GM18517 (cell line): ENCODE data around the gene CDRT4.
"Not testable (repeated sequence)": the region's sequence is repeated elsewhere in the genome, so short reads cannot be mapped to it uniquely, and the experiment has no call there.

Source experiments
- ATAC-seq: cut with Tn5 transposase; IDR thresholded peaks from one replicate; pipeline ENCODE4 v1.9.1; 2021; ENCODE audit warnings: mild to moderate bottlenecking, moderate library complexity; ENCODE audit not compliant: unreplicated experiment

CDRT4 gene

DNA sequence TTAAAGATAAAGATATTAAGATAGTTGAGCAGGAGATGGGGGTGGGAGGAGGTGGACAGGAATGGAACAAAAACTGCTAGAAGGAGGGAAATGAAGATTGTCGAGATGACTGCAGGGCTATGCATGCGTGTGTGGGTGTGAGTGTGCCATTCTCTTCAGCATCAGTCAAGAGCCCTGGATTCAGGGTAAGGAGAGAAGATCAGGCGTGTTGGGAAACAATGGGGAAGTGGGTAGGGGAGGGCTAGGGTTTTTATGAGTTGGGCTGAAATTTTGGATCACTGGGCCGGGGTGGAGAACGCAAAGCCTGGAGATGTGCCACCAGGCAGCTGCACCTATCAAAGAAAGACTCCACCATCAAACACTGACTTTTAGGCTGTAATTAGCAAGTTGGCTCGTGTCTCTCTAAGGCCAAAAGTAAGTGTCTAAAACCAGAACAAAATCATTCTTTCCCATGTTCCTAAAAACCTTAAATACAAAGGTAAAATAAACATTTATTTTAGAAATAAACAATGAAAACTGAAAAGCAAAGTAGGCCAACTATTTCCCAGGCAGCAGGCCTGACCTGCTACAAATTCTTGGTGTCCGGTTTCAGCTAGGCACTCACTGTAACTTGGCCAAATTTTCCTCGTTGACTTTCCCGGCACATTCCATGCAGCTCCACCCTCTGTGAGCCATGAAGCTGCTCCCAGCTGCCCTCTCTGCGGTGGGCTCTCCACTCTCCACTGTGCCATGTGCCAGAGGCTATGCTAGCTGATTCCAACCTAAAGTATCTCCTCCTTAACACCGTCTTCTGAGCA is 4.2 kb downstream of the CDRT4 start:
- ATAC-seq = no peak

DNA sequence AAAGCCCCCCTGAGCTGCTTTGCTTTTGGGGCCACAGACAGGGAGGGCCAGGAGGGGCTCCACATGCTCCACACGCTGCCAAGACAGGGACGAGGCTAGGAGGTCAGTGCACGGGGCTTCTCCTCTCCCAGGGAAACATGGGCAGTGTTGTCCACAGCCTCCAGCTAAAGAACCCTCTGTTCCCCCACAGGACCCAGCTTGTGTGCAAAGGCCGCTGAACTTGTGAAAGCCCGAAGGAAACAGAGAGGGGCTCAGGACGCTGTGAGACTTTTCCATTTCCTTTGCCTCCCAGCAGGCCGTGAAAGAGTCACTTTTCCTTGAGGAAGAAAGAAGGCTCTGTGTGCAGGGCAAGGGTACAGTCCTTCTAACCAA is 9.7 kb downstream of the CDRT4 start:
- ATAC-seq = no peak

DNA sequence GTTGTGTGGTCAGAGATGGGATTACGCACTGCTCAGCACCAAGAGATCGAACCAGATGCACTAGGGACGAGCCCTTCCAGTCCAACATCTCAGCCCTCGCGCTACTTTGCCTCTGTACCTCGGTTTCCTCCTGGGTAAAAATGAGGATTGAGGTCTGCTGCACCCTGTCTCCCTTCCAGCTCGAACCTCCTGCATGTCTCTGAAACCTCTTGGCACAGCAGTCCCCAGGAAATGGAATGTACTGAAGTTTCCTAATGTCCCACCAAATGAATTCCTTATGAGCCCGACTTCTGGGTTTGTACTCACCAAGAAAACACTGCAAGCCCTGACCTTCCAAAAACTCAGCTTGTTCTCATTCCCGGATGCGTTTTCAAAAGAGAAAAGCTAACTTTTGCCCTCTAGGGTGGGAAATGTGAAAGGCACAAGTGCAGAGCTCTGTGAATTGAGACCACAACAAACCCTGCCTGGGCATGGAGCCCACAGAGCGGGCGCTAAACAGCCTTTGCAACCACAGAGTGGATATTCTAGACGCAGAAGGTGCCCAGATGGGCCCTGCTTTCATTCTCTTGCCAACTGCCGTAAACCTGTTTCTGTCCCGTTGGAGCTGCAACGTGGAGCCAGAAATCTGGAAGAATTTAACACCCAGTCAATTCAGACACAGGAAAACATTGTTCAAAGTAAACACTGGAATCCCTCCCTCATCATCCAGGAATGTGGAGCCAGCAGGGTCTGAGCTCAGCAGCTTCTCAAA is 10.3 kb downstream of the CDRT4 start:
- no peak for ATAC-seq

DNA sequence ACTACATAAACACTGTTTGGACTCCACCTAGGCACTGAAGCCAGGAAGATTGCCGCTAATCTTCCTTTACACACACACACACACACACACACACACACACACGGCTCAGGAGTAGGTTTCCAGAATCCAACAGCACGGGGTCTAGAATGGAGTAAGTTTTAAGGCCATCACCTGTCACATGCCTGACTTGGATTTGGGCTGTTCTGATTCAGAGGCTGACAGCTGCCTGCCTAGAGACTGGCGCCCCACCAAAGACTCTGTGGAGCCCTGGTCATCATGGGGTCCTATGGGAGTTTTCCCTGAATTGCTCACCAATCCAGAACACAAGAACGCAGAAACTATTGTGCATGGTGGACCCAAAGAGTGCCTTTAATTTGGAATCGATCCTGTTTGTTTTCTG is 10.9 kb downstream of the CDRT4 start:
- ATAC-seq = no peak

DNA sequence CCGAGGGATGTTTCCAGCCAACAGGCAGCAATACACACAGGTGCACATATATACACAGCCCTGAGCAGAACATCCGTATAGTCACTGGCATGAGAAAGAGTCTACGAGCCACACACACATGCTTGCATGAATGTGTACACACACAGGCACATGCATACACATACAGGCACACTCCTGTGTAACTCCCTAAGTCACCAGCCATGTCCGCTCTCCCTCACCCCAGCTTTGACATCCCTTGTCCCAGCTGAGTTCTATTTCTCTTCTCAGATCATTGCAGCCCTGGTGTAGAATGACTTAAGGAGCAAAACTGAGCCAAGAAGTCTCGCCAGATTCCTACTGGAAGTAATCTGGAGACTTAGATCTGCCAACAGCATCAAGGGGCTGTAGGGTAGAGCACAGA is 13.1 kb downstream of the CDRT4 start:
- ATAC-seq = no peak

DNA sequence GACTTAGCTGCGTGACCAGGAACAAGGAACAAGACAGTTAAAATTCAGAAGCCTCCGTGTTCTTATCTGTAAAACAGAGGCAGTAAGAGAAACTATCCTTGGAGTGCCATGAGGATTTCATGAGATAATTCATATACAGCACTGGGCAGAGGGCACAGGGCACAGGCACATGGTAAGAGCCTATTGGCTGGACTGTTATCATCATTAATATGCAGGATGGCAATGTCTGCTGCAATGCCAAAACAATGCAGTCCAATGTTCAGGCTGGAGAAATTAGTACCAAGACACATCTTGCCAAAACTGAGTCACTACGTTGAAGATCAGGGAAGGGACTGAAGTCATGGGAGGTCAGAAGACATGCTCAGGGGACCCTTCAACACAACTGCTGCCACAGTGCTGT is 13.6 kb downstream of the CDRT4 start:
- no peak for ATAC-seq

DNA sequence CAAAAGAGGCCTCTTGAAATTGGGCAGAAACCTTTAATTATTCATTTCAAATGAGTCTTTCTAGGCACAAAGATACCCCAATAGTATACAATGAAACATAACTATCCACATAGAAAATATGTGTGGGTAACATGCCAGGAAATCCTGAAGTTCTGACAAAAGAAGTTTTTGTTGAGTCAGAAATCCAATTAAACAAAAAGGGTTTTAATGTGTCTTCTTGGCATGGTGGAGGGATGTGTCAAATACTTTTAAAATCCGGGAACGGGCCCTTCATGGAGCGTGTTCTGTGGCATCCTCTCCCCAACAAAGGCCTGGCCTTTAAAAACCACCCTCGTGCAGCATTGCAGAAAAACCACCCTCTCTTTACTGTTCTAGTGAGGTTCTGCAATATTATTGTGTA is 14.2 kb downstream of the CDRT4 start:
- no peak for ATAC-seq

DNA sequence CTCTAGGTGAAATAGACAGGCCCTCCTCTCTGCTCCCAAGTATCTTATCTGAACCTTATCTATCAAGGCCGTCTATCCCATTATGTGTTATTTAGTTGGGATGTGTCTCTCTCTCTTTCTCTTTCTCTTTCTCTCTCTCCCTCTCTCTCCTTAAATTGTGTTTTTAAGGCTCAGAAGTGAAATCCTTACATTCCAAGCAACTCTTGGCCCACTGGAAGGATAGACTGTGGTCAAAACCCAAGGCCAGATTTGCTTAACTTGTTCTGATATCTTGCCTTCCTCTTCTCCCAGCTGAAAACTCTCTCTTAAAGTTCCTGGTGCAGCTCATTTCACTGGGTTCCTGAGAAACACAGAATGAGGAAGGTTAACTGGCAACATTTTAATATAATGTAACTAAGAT is 14.7 kb downstream of the CDRT4 start:
- ATAC-seq = no peak

DNA sequence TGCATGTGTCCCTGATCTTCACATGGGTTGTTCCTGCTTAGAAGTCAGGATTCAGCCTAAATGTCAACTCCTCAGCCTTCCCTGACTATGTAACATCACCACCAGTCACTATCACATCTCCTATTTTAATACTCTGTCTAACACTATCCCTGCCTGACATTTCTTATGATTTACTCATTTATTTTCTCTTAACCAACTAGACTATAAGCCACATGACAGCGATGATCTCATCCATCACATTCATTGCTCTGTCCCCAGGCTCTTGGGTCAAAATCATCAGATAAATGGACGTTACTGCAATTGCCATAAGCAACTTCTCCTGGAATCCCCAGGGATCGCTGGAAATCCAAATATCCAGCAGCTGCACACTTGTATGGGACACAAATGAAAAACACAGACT is 15.7 kb downstream of the CDRT4 start:
- no peak for ATAC-seq

DNA sequence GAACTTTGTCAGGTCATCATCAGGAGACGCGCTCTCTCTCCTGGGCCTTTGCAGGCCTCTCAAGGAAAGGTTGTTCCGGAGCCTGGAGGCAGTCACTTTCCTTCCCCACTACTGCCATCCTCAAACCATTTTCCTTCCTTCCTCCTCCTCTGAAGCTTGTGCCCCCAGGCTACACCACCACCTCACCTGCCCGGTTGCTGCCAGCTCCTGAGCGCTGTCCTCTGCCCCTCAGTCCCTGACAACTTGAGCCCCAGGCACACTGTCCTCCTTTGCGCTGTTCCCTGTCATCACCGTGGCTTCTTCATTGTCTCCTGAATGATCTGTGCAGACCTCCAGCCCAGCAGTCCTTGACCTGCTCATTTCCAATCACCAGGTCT is 18.9 kb downstream of the CDRT4 start:
- no peak for ATAC-seq

DNA sequence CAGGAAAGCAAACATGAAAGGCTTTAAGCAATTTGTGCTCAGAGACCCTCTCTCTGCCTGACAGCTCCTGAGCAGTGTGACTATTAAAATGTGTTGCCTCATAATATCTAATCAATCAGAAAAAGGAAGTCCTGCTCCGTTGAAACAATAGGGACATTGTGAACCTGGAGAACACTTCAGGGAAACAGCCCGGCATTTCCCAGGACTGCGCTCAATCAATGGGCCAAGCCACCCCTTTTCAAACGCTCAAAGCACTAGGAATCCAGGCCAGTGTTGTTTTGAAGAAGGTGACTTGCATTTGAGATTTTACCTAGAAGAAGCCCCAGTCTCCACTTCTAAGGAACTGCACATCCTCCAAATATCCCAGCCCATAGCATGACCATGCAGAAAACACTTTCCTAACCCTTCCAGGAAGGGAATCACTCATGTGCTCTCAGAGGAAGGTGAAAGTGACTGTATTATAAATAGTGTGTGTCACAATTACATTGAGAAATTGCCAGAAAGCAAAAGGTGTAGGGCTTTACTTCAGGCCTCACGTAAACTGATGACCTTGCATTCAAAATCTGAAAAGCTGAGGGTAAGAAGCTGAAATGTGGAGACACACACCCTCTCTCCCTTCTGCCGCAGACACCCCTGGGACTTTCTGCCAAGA is 19.4 kb downstream of the CDRT4 start:
- no peak for ATAC-seq

DNA sequence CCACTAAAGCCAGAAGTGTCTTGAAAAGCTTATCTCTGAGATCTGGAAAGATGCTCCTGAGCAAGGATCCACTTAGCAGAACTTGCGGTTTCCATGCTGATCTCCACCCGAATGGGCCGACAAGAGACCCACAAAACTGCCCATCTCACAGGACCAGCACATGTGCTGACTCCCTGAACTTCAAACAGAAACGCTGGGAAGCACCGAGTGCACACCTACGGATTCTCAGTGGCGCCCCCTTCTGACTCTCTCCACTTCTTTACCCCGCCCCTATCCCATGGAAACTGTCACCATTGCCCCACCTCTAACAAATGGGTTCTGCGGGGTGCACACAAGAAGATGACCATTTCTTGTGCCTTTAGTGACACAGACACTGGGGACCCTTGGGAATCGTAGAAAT is 21.4 kb downstream of the CDRT4 start:
- no peak for ATAC-seq

DNA sequence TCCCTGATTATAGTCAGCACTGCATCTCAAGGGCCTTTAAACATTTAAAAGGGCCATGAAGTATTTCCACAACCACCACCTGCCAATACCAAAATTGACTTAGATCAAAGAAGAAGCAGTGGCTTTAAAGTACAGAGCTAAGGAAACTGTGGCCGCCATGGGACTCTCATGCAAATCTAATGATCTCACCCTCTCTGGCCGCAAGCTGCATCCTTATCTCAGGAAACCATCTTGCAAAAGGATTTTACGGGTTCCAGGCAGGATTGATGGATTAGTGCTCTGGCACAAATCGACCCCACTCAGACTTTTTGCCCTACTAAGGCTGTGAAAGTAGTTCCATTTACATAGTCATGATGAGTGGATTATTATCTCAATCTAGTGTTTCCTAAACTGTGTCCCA is 22.6 kb downstream of the CDRT4 start:
- no peak for ATAC-seq

DNA sequence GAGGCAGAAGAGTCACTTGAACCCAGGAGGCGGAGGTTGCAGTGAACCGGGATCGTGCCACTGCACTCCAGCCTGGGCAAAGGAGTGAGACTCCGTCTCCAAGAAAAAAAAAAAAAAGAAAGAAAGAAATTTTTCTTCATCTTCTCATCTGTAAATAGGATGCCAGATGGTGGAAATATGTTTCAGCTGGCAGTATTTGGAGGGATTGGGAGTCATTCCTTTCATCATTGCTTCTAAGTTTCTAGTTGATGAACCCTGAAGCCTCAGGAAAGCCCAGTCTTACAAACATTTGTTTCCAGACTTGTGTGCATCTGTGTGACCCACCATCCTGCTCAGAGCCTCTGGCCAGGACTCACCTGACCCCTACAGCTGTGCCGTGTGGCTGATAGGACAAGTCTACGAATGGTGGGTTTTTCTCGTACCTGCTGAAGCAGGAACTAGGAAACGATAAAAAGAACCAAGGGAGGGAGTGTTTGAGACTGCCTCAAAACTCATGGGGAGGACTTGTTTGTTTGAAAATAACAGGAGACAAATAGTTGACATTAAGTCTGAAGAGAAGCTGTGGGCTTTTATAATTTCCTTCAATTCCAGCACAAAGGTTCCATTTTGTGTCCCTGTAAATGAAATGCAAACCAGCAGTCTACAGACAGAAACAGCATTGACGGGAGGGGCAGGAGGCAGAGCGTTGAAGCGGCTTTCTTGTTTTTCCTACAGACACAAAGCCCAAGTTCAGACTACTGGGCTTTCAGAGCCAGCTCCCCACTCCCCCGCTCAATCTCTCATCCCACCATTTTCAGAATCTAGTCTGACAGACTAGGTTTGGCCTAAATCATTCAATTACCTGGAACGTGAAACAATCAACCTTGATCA is 24.9 kb downstream of the CDRT4 start:
- no peak for ATAC-seq

DNA sequence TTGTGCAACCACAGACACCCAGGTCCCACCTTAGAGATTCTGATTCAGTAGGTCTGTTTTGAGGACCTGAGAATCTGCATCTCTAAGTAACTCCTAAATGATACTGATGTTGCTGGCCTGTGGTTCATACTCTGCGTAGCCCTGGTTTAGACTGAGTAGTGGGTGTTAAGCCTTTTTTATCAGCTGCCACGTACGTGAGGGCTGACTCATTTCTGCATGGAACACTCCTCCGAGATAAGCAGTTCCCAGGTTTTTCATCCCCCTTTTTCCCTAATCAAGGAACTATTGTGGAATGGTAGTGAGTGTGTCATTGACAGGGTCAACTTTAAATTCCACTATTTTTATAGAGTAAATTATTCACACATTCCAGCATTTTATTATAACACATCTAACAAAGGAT is 26.1 kb downstream of the CDRT4 start:
- no peak for ATAC-seq

DNA sequence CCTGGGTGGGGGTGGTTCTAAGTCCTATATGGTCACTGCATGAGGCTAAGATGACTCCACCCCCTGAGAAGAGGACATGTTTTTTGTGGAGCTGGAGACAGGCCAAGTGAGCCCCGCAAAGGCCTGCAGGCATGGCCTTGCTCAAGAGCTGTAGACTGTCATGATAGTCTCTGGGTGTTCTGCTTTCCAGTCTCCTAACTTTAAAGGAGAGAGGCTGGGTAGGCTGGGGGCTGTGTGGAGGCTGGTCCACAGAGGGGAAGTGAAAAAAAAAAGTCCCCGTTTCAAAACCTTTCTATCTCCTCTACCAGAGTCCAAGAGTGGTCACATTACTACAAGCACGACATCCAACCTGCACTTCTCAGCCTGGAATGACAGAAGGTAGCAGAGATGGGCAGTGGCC is 27.1 kb downstream of the CDRT4 start:
- no peak for ATAC-seq

DNA sequence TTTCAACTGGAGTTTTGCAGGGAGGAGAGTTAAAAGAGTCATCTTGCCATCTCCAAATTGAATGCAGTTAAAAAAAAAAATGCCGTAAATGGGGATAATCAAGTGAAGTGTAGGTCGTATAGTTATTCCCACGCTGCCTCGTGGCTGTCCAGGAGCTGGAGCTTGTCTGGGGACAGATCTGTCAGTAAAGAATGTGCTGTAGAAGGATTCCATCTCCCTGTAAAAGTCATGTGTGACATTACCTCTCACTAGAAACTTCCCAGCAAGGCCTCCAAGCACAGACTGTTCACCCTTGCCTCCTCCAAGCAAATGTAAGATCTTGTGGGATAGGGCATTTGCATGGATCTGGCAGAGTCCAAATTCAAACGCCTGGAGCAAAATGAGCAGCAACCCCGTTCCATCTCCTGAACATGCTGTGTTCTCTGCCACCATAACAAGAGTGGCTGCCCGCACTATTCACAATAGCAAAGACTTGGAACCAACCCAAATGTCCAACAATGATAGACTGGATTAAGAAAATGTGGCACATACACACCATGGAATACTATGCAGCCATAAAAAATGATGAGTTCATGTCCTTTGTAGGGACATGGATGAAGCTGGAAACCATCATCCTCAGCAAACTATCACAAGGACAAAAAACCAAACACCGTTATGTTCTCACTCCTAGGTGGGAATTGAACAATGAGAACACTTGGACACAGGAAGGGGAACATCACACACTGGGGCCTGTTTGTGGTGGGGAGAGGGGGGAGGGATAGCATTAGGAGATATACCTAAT is 28.0 kb downstream of the CDRT4 start:
- not testable (repeated sequence) for ATAC-seq

DNA sequence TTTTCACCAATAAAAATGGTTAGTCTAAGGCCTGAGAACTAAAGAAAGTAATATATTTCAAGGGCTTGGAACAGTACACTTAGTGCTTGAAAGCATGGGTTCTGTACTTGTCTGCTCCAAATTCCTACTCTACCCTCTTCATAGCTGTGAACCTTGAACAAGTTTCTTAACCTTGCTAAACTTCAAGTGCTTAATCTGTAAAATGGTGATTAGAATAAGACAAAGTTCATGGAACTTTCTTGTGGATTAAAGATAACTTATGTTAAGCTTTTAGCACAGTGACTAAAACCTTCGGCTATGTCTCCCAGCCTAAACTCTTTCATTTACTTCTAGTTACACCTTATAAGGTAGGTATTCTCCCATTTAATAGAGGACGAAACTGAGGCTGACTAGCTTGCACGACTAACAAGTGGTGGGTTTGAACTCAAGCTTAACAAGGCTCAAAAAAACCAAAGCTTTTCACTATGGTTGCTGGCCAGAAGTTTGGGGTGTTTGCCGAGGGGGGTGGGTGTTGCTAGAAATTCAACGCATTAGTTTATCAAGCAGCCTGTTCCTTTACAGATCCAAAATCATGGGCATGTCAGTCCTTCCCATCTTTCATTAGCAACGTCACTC is 28.8 kb downstream of the CDRT4 start:
- no peak for ATAC-seq

DNA sequence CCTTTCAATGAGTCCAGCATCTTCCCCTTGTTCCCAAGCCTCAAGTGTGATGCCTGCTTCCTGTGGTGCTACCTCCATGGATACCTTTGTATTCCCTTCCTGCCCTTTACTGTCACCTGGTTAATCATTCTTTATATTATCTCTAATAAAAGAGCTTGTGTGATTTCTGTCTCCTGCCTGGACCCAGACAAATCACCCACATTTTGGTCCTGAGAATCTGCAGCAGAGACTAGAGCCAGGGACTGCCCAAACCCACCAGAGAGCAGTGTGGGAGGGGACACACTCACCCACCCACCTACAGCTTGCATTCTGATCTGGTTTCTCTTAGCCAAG is 30.2 kb downstream of the CDRT4 start:
- no peak for ATAC-seq
